ENCODE results near the gene BORCS6. TPM values are rescaled to one million over a fixed set of nuclear protein-coding genes. Genes with fewer than 3 reads are reported as not detected.

BORCS6 gene
- total RNA-seq, 1 donor from 2014 or later, result 9.7 TPM

- no peak overlapping the region for H3K27ac Mint-ChIP-seq (ENCODE audit: unreplicated experiment)
These were observed 2.3 kb downstream of the BORCS6 start for GRCh38 chr17:8187517-8188262.

GRCh38 chr17:8186787-8187516 is 3.0 kb downstream of the BORCS6 start:
- Mint-ChIP-seq H3K4me1 (ENCODE audit: unreplicated experiment) (peaks cover 20% of the 10 kb centered on the region), H3K36me3 (ENCODE audit: low read depth, unreplicated experiment) (peaks cover 4% of the 10 kb centered on the region), H3K4me3 (ENCODE audit: unreplicated experiment) (no peak overlapping the region), H3K27me3 (ENCODE audit: unreplicated experiment) (peaks cover 4% of the 10 kb centered on the region), H3K27ac (ENCODE audit: unreplicated experiment) (no peak overlapping the region), H3K9me3 (ENCODE audit: unreplicated experiment) (no peaks in the 10 kb centered on the region)
- no peak for TF ChIP-seq CTCF (IDR thresholded peaks at IDR 0.05; ENCODE audit: unreplicated experiment)
- peak; percentile 93 for DNase-seq (ENCODE audit: low spot score)

More at GRCh38 chr17:8187517-8188262, 2.3 kb downstream of the BORCS6 start:
- no peak for TF ChIP-seq CTCF (IDR thresholded peaks at IDR 0.05; ENCODE audit: unreplicated experiment)
- peaks cover 4% of the 10 kb centered on the region for H3K36me3 Mint-ChIP-seq (ENCODE audit: low read depth, unreplicated experiment)
- peaks cover 4% of the 10 kb centered on the region for H3K27me3 Mint-ChIP-seq (ENCODE audit: unreplicated experiment)
- peaks cover 20% of the 10 kb centered on the region for H3K4me1 Mint-ChIP-seq (ENCODE audit: unreplicated experiment)
- peak; percentile 90 for DNase-seq (ENCODE audit: low spot score)
- no peak overlapping the region for H3K4me3 Mint-ChIP-seq (ENCODE audit: unreplicated experiment)
- no peaks in the 10 kb centered on the region for H3K9me3 Mint-ChIP-seq (ENCODE audit: unreplicated experiment)

DNA sequence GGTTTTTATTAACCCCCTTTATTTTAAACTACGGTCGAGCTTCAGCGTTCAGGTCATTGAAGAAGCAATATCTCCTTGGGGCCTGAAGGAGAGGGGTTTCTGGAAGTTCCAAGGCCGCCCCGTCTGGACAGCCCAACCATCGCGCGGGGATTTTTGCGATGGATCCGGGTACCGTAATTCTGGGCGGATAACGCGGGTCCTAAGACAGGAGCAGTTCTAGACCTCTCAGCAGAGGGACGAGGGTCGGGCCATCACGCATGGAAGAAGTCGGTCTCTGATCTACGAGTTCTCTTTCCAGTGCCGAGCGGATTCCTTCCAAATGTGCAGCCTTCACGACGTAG is 3.6 kb downstream of the BORCS6 start:
- H3K27me3 Mint-ChIP-seq (ENCODE audit: unreplicated experiment), result peaks cover 4% of the 10 kb centered on the region
- no peak overlapping the region for H3K4me3 Mint-ChIP-seq (ENCODE audit: unreplicated experiment)
- TF ChIP-seq CTCF (IDR thresholded peaks at IDR 0.05; ENCODE audit: unreplicated experiment), result no peak
- H3K27ac Mint-ChIP-seq (ENCODE audit: unreplicated experiment), result no peak overlapping the region
- no peaks in the 10 kb centered on the region for H3K9me3 Mint-ChIP-seq (ENCODE audit: unreplicated experiment)
- peaks cover 20% of the 10 kb centered on the region for H3K4me1 Mint-ChIP-seq (ENCODE audit: unreplicated experiment)
- DNase-seq (ENCODE audit: low spot score), result no peak
- peaks cover 4% of the 10 kb centered on the region for H3K36me3 Mint-ChIP-seq (ENCODE audit: low read depth, unreplicated experiment)

- DNase-seq (ENCODE audit: low spot score), result peak; percentile 93
- H3K27ac Mint-ChIP-seq (ENCODE audit: unreplicated experiment), result no peak overlapping the region
- H3K4me3 Mint-ChIP-seq (ENCODE audit: unreplicated experiment), result no peak overlapping the region
- H3K9me3 Mint-ChIP-seq (ENCODE audit: unreplicated experiment), result no peaks in the 10 kb centered on the region
- peaks cover 24% of the 10 kb centered on the region for H3K4me1 Mint-ChIP-seq (ENCODE audit: unreplicated experiment)
- TF ChIP-seq CTCF (IDR thresholded peaks at IDR 0.05; ENCODE audit: unreplicated experiment), result no peak
- H3K27me3 Mint-ChIP-seq (ENCODE audit: unreplicated experiment), result peaks cover 3% of the 10 kb centered on the region
- peaks cover 4% of the 10 kb centered on the region for H3K36me3 Mint-ChIP-seq (ENCODE audit: low read depth, unreplicated experiment)
These were observed 4.2 kb downstream of the BORCS6 start for GRCh38 chr17:8185582-8186445.
